AG04450 (cell line): ENCODE data around the gene TTLL9. TPM values are rescaled to one million over a fixed set of nuclear protein-coding genes. Genes with fewer than 3 reads are reported as not detected.

Experiments
- CTCF ChIA-PET: fragments of 300-600, 350-600 bp; formaldehyde crosslinking; extraction: SDS; loops from one replicate; lab custom pipeline; 2022; ENCODE audit warnings: antibody characterized with exemption, inconsistent platforms; lab: Charles Lee
- POLR2A ChIA-PET: fragments of 350-600 bp; formaldehyde crosslinking; extraction: SDS; loops from one replicate; lab custom pipeline; 2021; ENCODE audit warnings: antibody characterized with exemption, inconsistent platforms; lab: Yijun Ruan, JAX
- DNase-seq: peaks from one replicate; pipeline ENCODE4 v3.0.0-alpha.2; 2011; ENCODE audit warnings: low read depth, low spot score
- H3K27ac ChIP-seq: one replicate; pipeline ENCODE4 v1.5.1; 2012; ENCODE audit warnings: low read depth, low read length, control low read depth
- H3K27me3 ChIP-seq: one replicate; pipeline ENCODE4 v1.6.0; 2012; ENCODE audit warnings: low read length; ENCODE audit not compliant: control insufficient read depth, insufficient read depth
- H3K4me3 ChIP-seq: 2 replicates; pipeline ENCODE4 v1.5.1; 2011; ENCODE audit warnings: mild to moderate bottlenecking, low read depth, low read length, control low read depth
- H3K9me3 ChIP-seq: 2 replicates; pipeline ENCODE4 v1.5.1; 2012; ENCODE audit warnings: low read length; ENCODE audit not compliant: control insufficient read depth, insufficient read depth
- CTCF ChIP-seq: IDR thresholded peaks from 2 replicates; pipeline ENCODE4 v1.5.1; 2011; ENCODE audit warnings: low read depth, low read length, control low read depth, inconsistent platforms
- polyA plus RNA-seq: library from polyadenylated mRNA; depleted of rRNA; stranded (reverse); fragments of >200 nt; gene quantifications from 2 replicates; pipeline ENCODE4 v1.2.3, GENCODE V29; 2011

Gene TTLL9
- polyA plus RNA-seq, 1 experiment = not detected

DNA sequence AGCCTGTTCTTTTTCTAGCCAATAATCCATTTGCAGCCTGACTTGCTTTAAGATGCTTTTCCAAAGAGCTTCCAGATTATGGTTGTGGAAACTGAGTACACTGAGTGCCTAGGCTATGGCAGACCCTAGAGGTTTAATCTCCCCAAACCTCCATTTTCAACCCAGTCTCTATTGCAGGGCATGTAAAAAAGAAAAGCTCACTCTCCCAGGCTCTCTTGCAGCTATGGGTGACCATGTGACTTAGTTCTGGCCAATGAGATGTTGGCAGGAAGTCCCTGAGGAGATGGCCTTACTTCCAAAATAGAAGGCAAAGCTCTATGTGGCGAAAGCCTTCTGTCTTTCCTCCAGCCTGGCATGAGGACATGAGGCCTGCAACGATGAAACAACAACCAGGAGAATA lies 77.6 kb downstream of the TTLL9 start:
- H3K27ac ChIP-seq = no peak overlapping the region
- peaks cover 3% of the 10 kb centered on the region; the same call in 1 of the 2 replicates for H3K9me3 ChIP-seq
- no peak for DNase-seq
- no peak for TF ChIP-seq CTCF
- H3K27me3 ChIP-seq = no peaks in the 10 kb centered on the region
- H3K4me3 ChIP-seq = no peak overlapping the region
- ChIA-PET CTCF (interaction anchor here (1.3 to 2.4 kb wide), 3 partner anchors 83 to 125 kb away, joined by 5 to 16 read pairs (median 5); no protein-coding TSS in a partner anchor), POLR2A (no interaction called here)

DNA sequence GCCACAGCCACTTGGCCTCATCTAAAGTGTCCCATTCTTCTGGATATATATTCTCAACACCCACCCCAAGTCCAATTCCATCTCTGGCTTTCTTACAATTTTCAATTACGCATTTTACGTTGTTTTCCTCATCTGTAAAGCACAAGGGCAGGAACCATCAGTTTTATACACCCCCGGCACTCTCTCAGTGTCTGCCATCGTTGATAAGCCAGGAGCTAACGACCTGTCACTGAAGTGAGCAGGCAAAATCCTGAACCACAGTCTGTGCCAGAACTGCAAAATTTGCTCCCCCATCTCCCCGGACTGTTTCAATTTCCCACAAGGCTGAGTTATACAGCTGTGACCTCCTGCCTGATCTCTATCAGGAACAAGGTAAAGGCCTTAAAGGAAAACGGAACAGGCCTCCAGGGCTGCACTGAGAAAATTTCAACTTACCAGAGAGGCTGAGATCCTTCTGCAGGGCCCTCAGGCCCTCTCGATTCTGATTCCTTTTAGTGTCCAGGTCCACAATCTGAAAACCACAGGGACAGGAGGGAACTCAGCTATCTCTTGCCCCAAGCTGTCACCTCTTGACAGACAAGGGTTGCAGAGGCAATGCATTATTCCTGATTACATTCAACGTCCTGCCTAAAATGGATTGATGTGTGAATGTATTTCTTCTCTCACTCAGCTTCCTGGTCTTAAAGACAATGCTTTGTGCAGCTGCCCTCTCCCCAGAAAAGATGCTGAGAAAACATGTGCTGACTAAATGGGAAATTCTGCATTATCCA lies 79.6 kb downstream of the TTLL9 start:
- no peak for TF ChIP-seq CTCF
- ChIA-PET POLR2A (interaction anchor here (0.6 kb wide), 1 partner anchor 123 kb away, joined by 3 read pairs; no protein-coding TSS in a partner anchor), CTCF (interaction anchor here (1.2 to 4.8 kb wide), 8 partner anchors 8 to 289 kb away, joined by 3 to 79 read pairs (median 19); no protein-coding TSS in a partner anchor)
- DNase-seq = no peak
- peaks cover 6% of the 10 kb centered on the region for H3K27me3 ChIP-seq
- H3K9me3 ChIP-seq = peaks cover 3% of the 10 kb centered on the region; the same call in 1 of the 2 replicates
- no peak overlapping the region for H3K4me3 ChIP-seq
- H3K27ac ChIP-seq = no peak overlapping the region

GRCh38 chr20:31951203-31951529 lies 80.7 kb downstream of the TTLL9 start:
- ChIA-PET CTCF (interaction anchor here (0.6 to 4.8 kb wide), 26 partner anchors 10 to 410 kb away, joined by 3 to 79 read pairs (median 5); partner anchors contain the start of gene XKR7), POLR2A (interaction anchor here (0.9 to 1.2 kb wide), 2 partner anchors 124 to 128 kb away, joined by 3 to 4 read pairs; no protein-coding TSS in a partner anchor)
- TF ChIP-seq CTCF = no peak
- H3K9me3 ChIP-seq = peaks cover 3% of the 10 kb centered on the region; the same call in 1 of the 2 replicates
- no peak for DNase-seq
- H3K4me3 ChIP-seq = peak overlapping the region; percentile 93
- H3K27me3 ChIP-seq = peaks cover 6% of the 10 kb centered on the region
- H3K27ac ChIP-seq = peak overlapping the region; percentile 21

DNA sequence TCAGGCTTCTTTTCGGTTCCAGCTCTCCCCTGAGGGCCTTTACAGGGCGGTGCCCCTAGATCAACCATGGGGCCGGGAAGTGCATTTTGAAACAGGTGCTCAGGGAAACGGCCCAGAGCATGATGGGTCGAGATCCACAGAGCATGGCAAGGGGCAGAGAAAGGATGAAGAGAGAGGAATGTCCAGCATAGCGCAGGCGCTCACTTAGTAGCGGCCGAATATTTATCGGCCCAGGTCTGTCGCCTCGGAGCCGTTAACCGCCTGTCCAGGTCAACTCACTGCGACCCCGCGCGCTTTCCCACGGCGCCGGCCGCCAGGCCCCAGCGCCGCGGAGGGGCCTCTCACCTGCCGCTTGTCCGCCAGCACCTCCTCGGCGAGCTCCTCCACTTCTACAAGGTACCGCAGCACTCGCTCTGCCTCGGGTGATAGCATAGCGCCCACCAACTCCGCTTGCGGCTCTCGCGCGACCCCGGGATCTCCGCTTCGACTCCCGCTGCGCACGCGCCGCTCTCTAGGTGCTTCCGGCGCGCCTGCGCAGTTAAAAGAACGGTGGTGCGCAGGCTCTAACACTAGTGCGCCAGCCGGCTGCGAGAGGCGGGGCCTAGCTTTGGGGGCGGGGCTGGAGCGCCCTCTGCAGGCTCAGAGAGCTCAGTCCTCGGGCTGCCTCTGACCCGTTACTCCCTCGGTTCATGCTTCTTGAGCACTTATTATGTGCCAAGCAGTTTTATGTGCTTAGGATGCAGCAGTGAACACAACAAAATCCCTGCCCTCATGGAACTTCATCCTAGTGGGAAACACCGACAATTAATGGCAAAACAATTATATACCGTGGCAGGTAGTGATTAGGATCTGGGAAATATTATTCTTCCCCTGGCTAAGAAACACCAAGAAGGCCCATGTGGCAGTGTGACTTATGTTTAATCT lies 81.4 kb downstream of the TTLL9 start, which contains the start of gene PDRG1:
TSS of gene PDRG1 (minus strand) at position 517 of the 924 bp plus-strand sequence. CDS start at position 432, 85 bp downstream.
- Histone ChIP-seq H3K27ac (peak within 1 kb of the TSS; percentile 21), H3K27me3 (peaks cover 12% of the 10 kb centered on the region), H3K4me3 (peak within 1 kb of the TSS; percentile 93), H3K9me3 (peaks cover 3% of the 10 kb centered on the region; the same call in 1 of the 2 replicates)
- CTCF ChIA-PET = interaction anchor here (0.5 to 4.8 kb wide), 42 partner anchors 9 to 204 kb away, joined by 3 to 79 read pairs (median 4); partner anchors contain the start of gene XKR7
- TF ChIP-seq CTCF = peak; percentile 90
- POLR2A ChIA-PET = interaction anchor here (0.6 to 1.2 kb wide), 4 partner anchors 11 to 129 kb away, joined by 3 to 4 read pairs (median 3); no protein-coding TSS in a partner anchor
- DNase-seq = peak; percentile 93
